Adrenal gland (tissue), 5 donors: ENCODE measurements around the gene IST1.

Experiments used
- POLR2A ChIP-seq, 2 donors: fragments of 450-650 bp; IDR thresholded peaks; one replicate each; pipeline ENCODE4 v1.6.1; 2017; ENCODE audit warnings: antibody characterized with exemption in 2 of 2, mild to moderate bottlenecking in 2 of 2, moderate library complexity in 1 of 2
- TF ChIP-seq, protein P1 (sequence below), 6 experiments: fragments of 450-650 bp in 4 of 6; fragments of 200-600 bp in 2 of 6; sonication (generic) in 1 of 6; IDR thresholded peaks; 1 replicate in 5 of 6; 2 replicates in 1 of 6; pipeline versions ENCODE4 v1.5.1 to v1.8.0; 2016 to 2021; ENCODE audit warnings: antibody characterized with exemption in 6 of 6, mild to moderate bottlenecking in 2 of 6, moderate library complexity in 1 of 6
- donor health status: DM: no; HTN: no; CAD: no.

- no peak for TF ChIP-seq POLR2A (IDR thresholded peaks at IDR 0.05)
- TF ChIP-seq, protein P1, sequence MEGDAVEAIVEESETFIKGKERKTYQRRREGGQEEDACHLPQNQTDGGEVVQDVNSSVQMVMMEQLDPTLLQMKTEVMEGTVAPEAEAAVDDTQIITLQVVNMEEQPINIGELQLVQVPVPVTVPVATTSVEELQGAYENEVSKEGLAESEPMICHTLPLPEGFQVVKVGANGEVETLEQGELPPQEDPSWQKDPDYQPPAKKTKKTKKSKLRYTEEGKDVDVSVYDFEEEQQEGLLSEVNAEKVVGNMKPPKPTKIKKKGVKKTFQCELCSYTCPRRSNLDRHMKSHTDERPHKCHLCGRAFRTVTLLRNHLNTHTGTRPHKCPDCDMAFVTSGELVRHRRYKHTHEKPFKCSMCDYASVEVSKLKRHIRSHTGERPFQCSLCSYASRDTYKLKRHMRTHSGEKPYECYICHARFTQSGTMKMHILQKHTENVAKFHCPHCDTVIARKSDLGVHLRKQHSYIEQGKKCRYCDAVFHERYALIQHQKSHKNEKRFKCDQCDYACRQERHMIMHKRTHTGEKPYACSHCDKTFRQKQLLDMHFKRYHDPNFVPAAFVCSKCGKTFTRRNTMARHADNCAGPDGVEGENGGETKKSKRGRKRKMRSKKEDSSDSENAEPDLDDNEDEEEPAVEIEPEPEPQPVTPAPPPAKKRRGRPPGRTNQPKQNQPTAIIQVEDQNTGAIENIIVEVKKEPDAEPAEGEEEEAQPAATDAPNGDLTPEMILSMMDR (IDR thresholded peaks at IDR 0.05), result no peak
These were observed 3.8 kb downstream of the IST1 start for GRCh38 chr16:71899171-71899570.
